ENCODE results near the gene MYOC.
A peak's percentile ranks its signal among the peaks of the same experiment; 100 is the strongest.
"Not testable (repeated sequence)": the region's sequence is repeated elsewhere in the genome, so short reads cannot be mapped to it uniquely, and the experiment has no call there.

Gene MYOC
- long read RNA-seq, donor 1 = 0 reads
- long read RNA-seq, donor 2 = 0 reads
- long read RNA-seq, donor 3 = 0 reads
- long read RNA-seq, donor 4 = 0 reads
- long read RNA-seq, donor 5 = 0 reads
- long read RNA-seq, donor 6 = 0 reads
- long read RNA-seq, donor 7 = 0 reads
- long read RNA-seq, donor 8 = 0 reads

DNA sequence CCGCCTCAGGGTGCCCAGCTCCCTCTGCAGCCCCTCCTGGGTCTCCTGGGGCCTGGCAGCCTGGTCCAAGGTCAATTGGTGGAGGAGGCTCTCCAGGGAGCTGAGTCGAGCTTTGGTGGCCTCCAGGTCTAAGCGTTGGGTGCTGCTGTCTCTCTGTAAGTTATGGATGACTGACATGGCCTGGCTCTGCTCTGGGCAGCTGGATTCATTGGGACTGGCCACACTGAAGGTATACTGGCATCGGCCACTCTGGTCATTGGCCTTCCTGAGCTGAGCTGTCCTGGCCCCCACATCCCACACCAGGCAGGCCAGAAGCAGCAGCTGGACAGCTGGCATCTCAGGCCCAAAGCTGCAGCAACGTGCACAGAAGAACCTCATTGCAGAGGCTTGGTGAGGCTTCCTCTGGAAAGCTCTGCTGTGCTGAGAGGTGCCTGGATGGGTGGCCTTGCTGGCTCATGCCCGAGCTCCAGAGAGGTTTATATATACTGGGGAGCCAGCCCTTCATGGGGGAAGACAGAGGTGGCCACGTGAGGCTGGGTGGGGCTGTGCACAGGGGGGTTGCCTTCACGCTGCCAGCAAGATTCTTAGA, at the start of gene MYOC:
TSS of gene MYOC (minus strand) at position 455 of the 589 bp plus-strand sequence. CDS start at position 378, 77 bp downstream.
- no peak for DNase-seq

DNA sequence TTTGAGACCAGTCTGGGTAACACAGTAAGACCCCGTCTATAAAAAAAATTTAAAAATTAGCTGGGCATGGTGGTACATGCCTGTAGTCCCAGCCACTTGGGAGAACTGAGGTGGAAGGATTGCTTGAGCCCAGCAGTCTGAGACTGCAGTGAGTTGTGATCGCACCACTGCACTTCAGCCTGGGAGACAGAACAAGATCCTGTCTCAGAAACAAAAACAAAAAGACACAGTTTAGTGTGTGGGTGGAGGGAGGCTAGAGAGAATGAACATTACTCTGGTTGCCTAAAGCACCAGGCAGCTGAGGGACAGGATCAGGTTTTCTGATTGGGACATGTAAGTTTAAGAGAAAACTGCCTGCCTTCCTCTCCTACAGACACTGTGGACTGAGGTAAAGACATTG, 47.0 kb upstream of the MYOC start:
- peak; percentile 4 for DNase-seq

- DNase-seq = not testable (repeated sequence)
These were observed 43.3 kb upstream of the MYOC start for GRCh38 chr1:171695772-171696171.

GRCh38 chr1:171693541-171693940, 41.1 kb upstream of the MYOC start:
- not testable (repeated sequence) for DNase-seq

GRCh38 chr1:171683870-171684269, 31.4 kb upstream of the MYOC start:
- no peak for DNase-seq

DNA sequence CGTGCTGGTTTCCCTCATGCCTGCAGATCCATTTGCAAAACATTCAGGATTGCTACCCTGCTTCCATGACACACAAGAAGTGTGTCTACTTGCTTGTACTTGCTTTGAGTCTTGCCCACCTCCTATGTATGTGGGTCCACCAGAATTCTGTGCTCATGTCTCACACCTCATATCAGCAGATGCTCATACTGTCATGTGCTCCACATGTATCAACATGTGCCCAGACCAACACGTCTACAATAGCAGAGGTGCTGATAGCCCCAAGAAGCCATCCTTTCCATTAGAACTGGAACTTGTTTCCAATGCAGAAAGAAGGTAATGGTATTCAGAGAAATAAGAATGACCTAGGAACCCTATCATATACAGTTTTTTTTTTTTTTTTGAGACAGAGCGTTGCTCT, 27.9 kb upstream of the MYOC start:
- no peak for DNase-seq

GRCh38 chr1:171676823-171677222, 24.3 kb upstream of the MYOC start:
- no peak for DNase-seq

GRCh38 chr1:171674431-171675405, 22.2 kb upstream of the MYOC start:
- DNase-seq = no peak

DNA sequence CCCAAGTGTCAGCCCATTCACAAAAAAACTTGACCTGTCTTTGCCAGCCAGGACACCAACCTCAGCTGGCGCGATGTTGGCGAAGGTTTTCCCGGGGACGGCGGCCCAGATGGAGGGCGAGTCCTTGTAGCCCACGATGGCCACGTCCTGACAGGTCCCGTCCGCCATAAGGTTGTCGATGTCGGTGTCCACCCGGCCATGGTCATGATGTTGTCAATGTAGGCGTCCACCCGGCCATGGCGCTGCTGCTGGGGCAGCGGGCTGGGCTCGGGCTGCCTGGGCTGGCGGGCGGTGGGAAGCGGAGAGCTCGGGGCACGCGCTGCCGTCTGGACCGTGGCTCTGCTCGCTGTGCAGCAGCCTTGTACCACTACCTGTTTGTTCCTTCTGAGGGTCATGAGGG, 18.3 kb upstream of the MYOC start:
- DNase-seq = no peak

DNA sequence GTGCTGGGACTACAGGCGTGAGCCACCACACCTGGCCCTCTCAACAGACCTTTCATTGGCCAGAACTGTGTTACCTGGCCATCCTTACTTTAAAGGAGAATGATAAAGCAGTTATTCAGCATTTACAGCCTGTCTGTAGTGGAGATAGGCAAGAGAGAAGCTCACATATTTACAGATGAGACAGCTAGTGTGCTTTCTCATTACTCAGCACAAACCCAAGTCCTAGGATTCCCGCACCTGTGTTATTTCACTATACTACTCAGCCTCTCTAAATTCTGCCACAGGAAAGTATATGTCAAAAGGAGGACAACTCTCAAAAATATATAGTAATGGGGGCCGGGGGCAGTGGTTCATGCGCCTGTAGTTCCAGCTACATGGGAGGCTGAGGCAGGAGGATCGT, 15.9 kb upstream of the MYOC start:
- DNase-seq = no peak

GRCh38 chr1:171666114-171666769, 13.8 kb upstream of the MYOC start:
- no peak for DNase-seq

GRCh38 chr1:171664976-171665375, 12.5 kb upstream of the MYOC start:
- no peak for DNase-seq

- DNase-seq = no peak
These were observed 11.5 kb upstream of the MYOC start for GRCh38 chr1:171663854-171664575.

GRCh38 chr1:171663036-171663853, 10.8 kb upstream of the MYOC start:
- DNase-seq = no peak

DNA sequence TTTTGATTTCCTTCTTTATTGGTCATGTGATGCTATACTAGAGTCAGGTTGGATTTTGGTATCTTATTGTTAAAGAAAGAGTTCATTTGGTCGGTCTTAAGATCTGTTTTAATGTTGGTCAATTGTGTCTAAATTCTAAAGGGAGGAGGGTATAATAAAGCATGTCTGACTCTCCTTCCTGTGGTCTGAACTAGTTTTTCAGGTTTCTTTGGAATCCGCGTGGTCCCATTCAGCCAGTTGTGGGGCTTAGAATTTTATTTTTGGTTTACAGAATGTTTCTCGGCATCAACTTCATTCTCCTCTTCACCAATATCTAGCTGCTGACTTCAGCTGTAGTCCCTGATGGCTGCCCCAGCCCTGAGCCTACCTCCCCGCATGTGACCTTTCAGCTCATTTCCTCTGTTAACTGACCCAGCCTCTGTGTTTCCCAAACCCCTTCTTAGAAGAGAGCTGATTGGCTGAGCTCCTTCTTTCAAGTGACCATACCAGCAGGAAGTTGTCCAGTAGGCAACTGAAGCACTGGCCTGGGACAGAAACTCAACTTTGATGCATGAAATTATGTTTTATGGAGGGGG, 8.7 kb upstream of the MYOC start:
- DNase-seq = no peak

DNA sequence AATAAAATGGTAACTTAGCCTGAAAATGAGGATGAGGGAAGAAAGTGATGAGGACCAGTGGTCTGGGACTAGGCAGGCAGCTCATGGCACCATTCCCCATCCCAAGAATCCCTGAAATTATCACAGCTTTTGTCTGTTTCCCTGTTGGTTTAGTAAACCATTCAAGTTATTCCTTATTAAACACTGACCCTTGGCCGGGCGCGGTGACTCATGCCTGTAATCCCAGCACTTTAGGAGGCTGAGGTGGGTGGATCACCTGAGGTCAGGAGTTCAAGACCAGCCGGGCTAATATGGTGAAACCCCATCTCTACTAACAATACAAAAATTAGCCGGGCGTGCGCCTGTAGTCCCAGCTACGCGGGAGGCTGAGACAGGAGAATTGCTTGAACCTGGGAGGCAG, 3.7 kb upstream of the MYOC start:
- not testable (repeated sequence) for DNase-seq

DNA sequence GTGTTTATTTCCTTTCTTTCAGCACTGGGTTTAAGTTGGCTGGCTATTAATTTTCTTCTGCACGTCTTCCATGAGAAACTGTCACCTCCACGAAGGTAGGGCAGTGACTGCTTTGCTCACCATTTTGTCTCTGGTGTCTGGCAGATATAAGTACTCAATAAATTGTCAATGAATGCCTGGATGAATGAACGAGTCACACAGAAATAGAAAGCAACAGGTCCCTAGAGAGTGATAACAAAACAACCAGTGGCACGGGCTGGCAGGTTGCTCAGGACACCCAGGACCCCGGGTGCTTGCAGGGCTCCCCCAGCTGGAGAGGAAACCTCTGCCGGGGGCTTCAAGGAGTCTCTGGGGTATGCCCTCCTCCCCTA, 3.2 kb upstream of the MYOC start:
- DNase-seq = no peak

GRCh38 chr1:171654942-171655745, 2.7 kb upstream of the MYOC start:
- peak; percentile 61 for DNase-seq

DNA sequence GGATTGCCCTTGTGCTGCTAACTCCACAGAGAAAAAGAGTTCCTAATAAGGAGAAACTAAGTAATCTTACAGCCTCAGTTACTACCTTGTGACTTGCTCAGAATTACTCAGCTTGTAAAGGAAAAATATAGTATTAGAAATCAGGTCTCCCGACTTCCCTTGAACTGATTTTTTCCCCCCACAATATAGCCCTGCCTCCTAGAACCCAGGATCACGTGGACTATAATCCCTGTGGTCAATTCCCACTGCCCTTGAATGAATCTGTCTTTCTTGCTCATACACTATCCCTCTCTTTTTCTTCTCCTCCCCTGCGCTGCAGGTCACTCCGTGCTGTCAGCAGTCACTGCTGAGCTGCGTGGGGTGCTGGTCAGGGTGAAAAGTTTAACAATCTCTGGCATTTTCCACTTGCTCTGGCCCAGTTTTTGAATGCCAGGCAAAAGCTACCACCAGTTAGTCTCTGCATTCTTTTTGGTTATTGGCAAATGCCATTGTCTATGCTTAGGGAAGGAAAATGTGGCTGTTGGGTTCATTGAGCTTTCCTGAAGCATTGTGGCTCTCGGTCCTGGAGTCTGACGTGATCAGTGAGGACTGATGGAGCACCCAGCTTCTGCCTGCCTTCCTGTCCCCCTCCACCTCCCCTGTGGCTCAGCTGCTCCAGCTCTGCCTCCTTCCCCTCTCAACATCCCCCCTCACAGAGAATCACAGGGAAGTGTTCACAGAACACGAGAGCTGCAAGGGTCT, 1.9 kb upstream of the MYOC start:
- peak; percentile 16 for DNase-seq
